Activated T-cell treated with anti-CD3 and anti-CD28 coated beads, Interleukin-2, amount 50 U/mL, for 72 hours (primary cell): ENCODE data around the gene OR13J1. TPM values are rescaled to one million over a fixed set of nuclear protein-coding genes. Genes with fewer than 3 reads are reported as not detected.
A peak's percentile ranks its signal among the peaks of the same experiment; 100 is the strongest.

Experiments
- ATAC-seq, 2 donors: fragments of 150-1000 bp; cut with Tn5 transposase; replicated peaks in 1 of 2; 2 replicates each; pipeline ENCODE4 v1.10.0; 2021; ENCODE audit warnings: moderate library complexity in 2 of 2, mild to moderate bottlenecking in 1 of 2
- DNase-seq, 2 donors: peaks; one replicate each; pipeline ENCODE4 v3.0.0; 2021 to 2022; ENCODE audit warnings: mixed read lengths in 1 of 2
- H3K27ac Mint-ChIP-seq: one replicate; pipeline ENCODE4 v1.8.0; 2022; ENCODE audit warnings: mild to moderate bottlenecking, moderate library complexity, mixed read lengths
- H3K27me3 Mint-ChIP-seq: one replicate; pipeline ENCODE4 v1.8.0; 2022; ENCODE audit warnings: low read depth, mixed read lengths
- H3K36me3 Mint-ChIP-seq, 2 donors: one replicate each; pipeline ENCODE4 v1.8.0; 2022; ENCODE audit warnings: mixed read lengths in 2 of 2, mild to moderate bottlenecking in 1 of 2; ENCODE audit not compliant: insufficient read depth in 2 of 2
- H3K4me1 Mint-ChIP-seq: one replicate; pipeline ENCODE4 v1.8.0; 2022; ENCODE audit warnings: low read depth, mixed read lengths
- H3K4me3 Mint-ChIP-seq, 2 donors: one replicate each; pipeline ENCODE4 v1.8.0; 2022; ENCODE audit warnings: mild to moderate bottlenecking in 2 of 2, mixed read lengths in 2 of 2, moderate library complexity in 2 of 2
- H3K9me3 Mint-ChIP-seq, 2 donors: one replicate each; pipeline ENCODE4 v1.8.0; 2022; ENCODE audit warnings: mixed read lengths in 2 of 2
- total RNA-seq, 2 donors: library from RNA; stranded (reverse); gene quantifications; one replicate each; pipeline ENCODE4 v1.2.3, GENCODE V29; 2022

The OR13J1 gene
- total RNA-seq, 2 donors from 2014 or later: not detected

- H3K9me3 Mint-ChIP-seq: no peaks in the 10 kb centered on the region
- H3K4me1 Mint-ChIP-seq: peaks cover 43% of the 10 kb centered on the region
- no peaks in the 10 kb centered on the region for H3K36me3 Mint-ChIP-seq
- peak within 1 kb of the TSS; percentile 92 to 99 for H3K4me3 Mint-ChIP-seq
- peak within 1 kb of the TSS; percentile 45 for H3K27ac Mint-ChIP-seq
- ATAC-seq: peak in 1 of 2 donors; percentile 17
- H3K27me3 Mint-ChIP-seq: peaks cover 10% of the 10 kb centered on the region
- DNase-seq: peak in 1 of 2 donors; percentile 42
Observed at GRCh38 chr9:35828716-35829083, 41.5 kb downstream of the OR13J1 start, which contains the start of gene FAM221B. FAM221B (minus strand) TSS chr9:35828732; CDS start chr9:35826161, 2,571 bp downstream.

DNA sequence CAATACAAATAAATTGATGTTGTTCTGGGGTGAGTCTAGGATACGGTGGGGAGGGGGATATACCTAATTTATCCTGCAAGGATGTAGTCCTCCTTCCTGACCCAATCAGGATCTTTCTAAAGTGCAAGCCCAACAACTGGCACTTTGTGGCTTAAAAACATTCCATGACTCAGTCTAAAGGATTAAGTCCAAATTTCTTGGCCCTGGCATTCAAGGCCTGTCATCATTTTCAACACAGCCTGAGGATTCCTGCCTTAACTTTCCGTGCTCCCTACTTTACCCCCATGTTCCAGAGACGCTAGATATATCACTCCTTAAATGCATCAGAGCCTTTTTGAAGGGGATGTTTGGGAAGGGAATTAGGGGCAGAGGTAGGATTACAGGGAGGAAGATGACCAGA lies 42.7 kb downstream of the OR13J1 start:
- peak overlapping the region; percentile 1 to 99 for H3K4me3 Mint-ChIP-seq
- H3K27ac Mint-ChIP-seq: no peak overlapping the region
- no peaks in the 10 kb centered on the region for H3K9me3 Mint-ChIP-seq
- no peaks in the 10 kb centered on the region for H3K36me3 Mint-ChIP-seq
- peaks cover 10% of the 10 kb centered on the region for H3K27me3 Mint-ChIP-seq
- DNase-seq: no peak
- no peak for ATAC-seq
- H3K4me1 Mint-ChIP-seq: peaks cover 43% of the 10 kb centered on the region

GRCh38 chr9:35826071-35826701 lies 44.0 kb downstream of the OR13J1 start:
- no peaks in the 10 kb centered on the region for H3K36me3 Mint-ChIP-seq
- DNase-seq (peak; percentile 31 to 38), ATAC-seq (peak; percentile 35 to 41)
- H3K27me3 Mint-ChIP-seq: peaks cover 10% of the 10 kb centered on the region
- peaks cover 41% of the 10 kb centered on the region for H3K4me1 Mint-ChIP-seq
- no peak overlapping the region for H3K27ac Mint-ChIP-seq
- H3K4me3 Mint-ChIP-seq: peak overlapping the region in 1 of 2 donors; percentile 7
- no peaks in the 10 kb centered on the region for H3K9me3 Mint-ChIP-seq

GRCh38 chr9:35822926-35823325 lies 47.3 kb downstream of the OR13J1 start:
- H3K27ac Mint-ChIP-seq: no peak overlapping the region
- ATAC-seq (no peak), DNase-seq (no peak)
- H3K27me3 Mint-ChIP-seq: peaks cover 10% of the 10 kb centered on the region
- no peak overlapping the region for H3K4me3 Mint-ChIP-seq
- H3K4me1 Mint-ChIP-seq: peaks cover 13% of the 10 kb centered on the region
- no peaks in the 10 kb centered on the region for H3K36me3 Mint-ChIP-seq
- no peaks in the 10 kb centered on the region for H3K9me3 Mint-ChIP-seq

GRCh38 chr9:35820076-35820475 lies 50.1 kb downstream of the OR13J1 start:
- DNase-seq (no peak), ATAC-seq (no peak)
- no peak overlapping the region for H3K4me3 Mint-ChIP-seq
- no peaks in the 10 kb centered on the region for H3K27me3 Mint-ChIP-seq
- H3K36me3 Mint-ChIP-seq: peaks cover 0 to 3% of the 10 kb centered on the region in 2 donors
- H3K4me1 Mint-ChIP-seq: peaks cover 11% of the 10 kb centered on the region
- no peaks in the 10 kb centered on the region for H3K9me3 Mint-ChIP-seq
- no peak overlapping the region for H3K27ac Mint-ChIP-seq

Other genes with a start within 250 kb of the OR13J1 start
- 10 to 100 TPM; 61.4 to 65.6 TPM for gene SIT1, start 219.5 kb downstream of the OR13J1 start, total RNA-seq
- gene RMRP, start 212.4 kb downstream of the OR13J1 start, total RNA-seq: 1,000 to 10,000 TPM; 5,353 to 9,709 TPM
- gene CCDC107, start 212.1 kb downstream of the OR13J1 start, total RNA-seq: 10 to 100 TPM in 1 of 2 donors, 1 to 10 TPM in 1; 9.5 to 10.8 TPM
- gene ARHGEF39, start 205.2 kb downstream of the OR13J1 start, total RNA-seq: 10 to 100 TPM; 12.0 to 15.1 TPM
- 1 to 10 TPM in 1 of 2 donors, under 1 TPM in 1; 0.65 to 1.6 TPM for gene CA9, start 196.5 kb downstream of the OR13J1 start, total RNA-seq
- gene TPM2, start 180.5 kb downstream of the OR13J1 start, total RNA-seq: 1 to 10 TPM; 5.4 to 7.8 TPM
- 100 to 1,000 TPM; 200 to 235 TPM for gene TLN1, start 138.2 kb downstream of the OR13J1 start, total RNA-seq
- gene CREB3, start 137.7 kb downstream of the OR13J1 start, total RNA-seq: 10 to 100 TPM; 30.7 to 33.1 TPM
- gene GBA2, start 121.2 kb downstream of the OR13J1 start, total RNA-seq: 10 to 100 TPM; 37.7 to 38.4 TPM
- 10 to 100 TPM; 32.5 TPM for gene RGP1, start 121.1 kb downstream of the OR13J1 start, total RNA-seq
- not detected for gene MSMP, start 116.1 kb downstream of the OR13J1 start, total RNA-seq
- 10 to 100 TPM in 1 of 2 donors, 1 to 10 TPM in 1; 6.7 to 11.5 TPM for gene NPR2, start 78.8 kb downstream of the OR13J1 start, total RNA-seq
- gene SPAG8, start 58.1 kb downstream of the OR13J1 start, total RNA-seq: 1 to 10 TPM; 1.1 to 1.4 TPM
- 10 to 100 TPM; 69.2 to 80.9 TPM for gene HINT2, start 55.4 kb downstream of the OR13J1 start, total RNA-seq
- not detected for gene FAM221B, start 41.7 kb downstream of the OR13J1 start, total RNA-seq
- gene TMEM8B, start 41.2 kb downstream of the OR13J1 start, total RNA-seq: 1 to 10 TPM; 8.4 to 9.1 TPM
- gene HRCT1, start 35.8 kb upstream of the OR13J1 start, total RNA-seq: not detected
- not detected for gene SPAAR, start 39.1 kb upstream of the OR13J1 start, total RNA-seq
- not detected for gene OR2S2, start 87.8 kb upstream of the OR13J1 start, total RNA-seq
- 1 to 10 TPM; 6.3 to 6.8 TPM for gene RECK, start 166.5 kb upstream of the OR13J1 start, total RNA-seq